A673 (cell line): ENCODE results near the gene ABCG1.

Experiments used
- EZH2 ChIP-seq: fragments of 200-600 bp; sonication (generic); IDR thresholded peaks from 2 replicates; pipeline ENCODE4 v1.6.1; 2017; ENCODE audit warnings: borderline replicate concordance, low read depth, mild to moderate bottlenecking, mixed read lengths, antibody characterized with exemption, low read length; ENCODE audit not compliant: poor library complexity, severe bottlenecking
- TF ChIP-seq, protein P1 (sequence below): fragments of 300-800, 200-600 bp; sonication (generic); conservative IDR thresholded peaks from 2 replicates; pipeline ENCODE4 v1.5.1; 2017; ENCODE audit warnings: low read depth, mild to moderate bottlenecking, antibody characterized with exemption, low read length, moderate library complexity, mixed read lengths

DNA sequence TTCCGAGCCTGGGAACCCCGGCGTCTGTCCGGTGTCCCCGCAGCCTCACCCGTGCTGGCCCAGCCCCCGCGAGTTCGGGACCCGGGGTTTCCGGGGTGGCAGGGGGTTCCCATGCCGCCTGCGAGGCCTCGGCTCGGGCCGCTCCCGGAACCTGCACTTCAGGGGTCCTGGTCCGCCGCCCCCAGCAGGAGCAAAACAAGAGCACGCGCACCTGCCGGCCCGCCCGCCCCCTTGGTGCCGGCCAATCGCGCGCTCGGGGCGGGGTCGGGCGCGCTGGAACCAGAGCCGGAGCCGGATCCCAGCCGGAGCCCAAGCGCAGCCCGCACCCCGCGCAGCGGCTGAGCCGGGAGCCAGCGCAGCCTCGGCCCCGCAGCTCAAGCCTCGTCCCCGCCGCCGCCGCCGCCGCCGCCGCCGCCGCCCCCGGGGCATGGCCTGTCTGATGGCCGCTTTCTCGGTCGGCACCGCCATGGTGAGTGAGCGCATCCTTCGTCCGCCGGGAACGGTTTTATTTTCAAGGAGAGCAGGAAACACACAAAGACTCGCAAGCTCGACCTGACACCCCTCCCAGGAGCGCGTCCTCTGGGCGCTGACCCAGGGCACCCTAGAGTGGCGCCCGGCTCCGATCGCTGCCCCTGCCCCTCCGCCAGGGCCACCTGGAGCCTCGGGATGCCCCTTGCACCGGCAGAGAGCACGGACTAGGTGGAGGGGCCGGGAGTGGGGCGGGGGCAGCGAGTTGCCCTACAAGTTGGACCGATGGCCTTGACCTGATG, at the start of gene ABCG1:
- TF ChIP-seq, protein P1, sequence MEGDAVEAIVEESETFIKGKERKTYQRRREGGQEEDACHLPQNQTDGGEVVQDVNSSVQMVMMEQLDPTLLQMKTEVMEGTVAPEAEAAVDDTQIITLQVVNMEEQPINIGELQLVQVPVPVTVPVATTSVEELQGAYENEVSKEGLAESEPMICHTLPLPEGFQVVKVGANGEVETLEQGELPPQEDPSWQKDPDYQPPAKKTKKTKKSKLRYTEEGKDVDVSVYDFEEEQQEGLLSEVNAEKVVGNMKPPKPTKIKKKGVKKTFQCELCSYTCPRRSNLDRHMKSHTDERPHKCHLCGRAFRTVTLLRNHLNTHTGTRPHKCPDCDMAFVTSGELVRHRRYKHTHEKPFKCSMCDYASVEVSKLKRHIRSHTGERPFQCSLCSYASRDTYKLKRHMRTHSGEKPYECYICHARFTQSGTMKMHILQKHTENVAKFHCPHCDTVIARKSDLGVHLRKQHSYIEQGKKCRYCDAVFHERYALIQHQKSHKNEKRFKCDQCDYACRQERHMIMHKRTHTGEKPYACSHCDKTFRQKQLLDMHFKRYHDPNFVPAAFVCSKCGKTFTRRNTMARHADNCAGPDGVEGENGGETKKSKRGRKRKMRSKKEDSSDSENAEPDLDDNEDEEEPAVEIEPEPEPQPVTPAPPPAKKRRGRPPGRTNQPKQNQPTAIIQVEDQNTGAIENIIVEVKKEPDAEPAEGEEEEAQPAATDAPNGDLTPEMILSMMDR, result no peak
- TF ChIP-seq EZH2, result no peak
